K562 (cell line): Measurements from ENCODE around the gene SH3GL3. TPM values are rescaled to one million over a fixed set of nuclear protein-coding genes. Genes with fewer than 3 reads are reported as not detected.

Experiments used
- ATAC-seq: fragments of 200-7000 bp; cut with Tn5 transposase; 3 replicates; pipeline ENCODE4 v1.9.1; 2020; ENCODE audit warnings: moderate library complexity
- BruUV-seq: library from RNA; stranded (reverse); fragments of 400-500 nt; replicated peaks from 2 replicates; lab custom pipeline; 2021; lab: Mats Ljungman, UMichigan
- CTCF ChIA-PET: fragments of 300-600 bp; formaldehyde crosslinking; extraction: SDS; loops from one replicate; lab custom pipeline; 2021; ENCODE audit warnings: low intra/inter-chr PET ratio; lab: Yijun Ruan, JAX
- POLR2A ChIA-PET: fragments of 300-600, 350-650 bp; sonication (Branson Sonifier 250); formaldehyde crosslinking; extraction: SDS; loops from one replicate; lab custom pipeline; 2021; ENCODE audit warnings: antibody characterized with exemption, inconsistent platforms; lab: Yijun Ruan, JAX
- DNase-seq, 4 experiments: peaks; one replicate each; pipeline versions ENCODE4 v3.0.0 to v3.0.0-alpha.2; 2011 to 2018; ENCODE audit warnings: low spot score in 3 of 4, mixed read lengths in 3 of 4; ENCODE audit errors: extremely low read depth in 1 of 4
- FAIRE-seq: peaks from 2 replicates; lab custom pipeline; 2011; peaks lifted over from hg19 to GRCh38; lab: Jason Lieb, UNC
- H2AFZ ChIP-seq: 2 replicates; pipeline ENCODE4 v1.6.0; 2011; ENCODE audit warnings: low read depth, low read length, control low read depth, inconsistent platforms
- H3K27ac ChIP-seq: fragments of 200-600 bp; 3 replicates; pipeline ENCODE4 v1.8.0; 2011; ENCODE audit warnings: low read depth, mild to moderate bottlenecking, control low read depth, inconsistent platforms, low read length, moderate library complexity, mixed read lengths; ENCODE audit errors: extremely low read depth
- H3K27me3 ChIP-seq, 2 experiments: fragments of 300-600 bp in 1 of 2; 2 replicates in 1 of 2; 3 replicates in 1 of 2; pipeline versions ENCODE4 v1.6.0 to v1.8.0; 2011; ENCODE audit warnings: inconsistent platforms in 2 of 2, low read length in 2 of 2, mild to moderate bottlenecking in 1 of 2, mixed read lengths in 1 of 2, moderate library complexity in 1 of 2; ENCODE audit not compliant: control insufficient read depth in 2 of 2, insufficient read depth in 2 of 2
- H3K36me3 ChIP-seq: fragments of 300-600 bp; 3 replicates; pipeline ENCODE4 v1.8.0; 2011; ENCODE audit warnings: mild to moderate bottlenecking, low read length, inconsistent platforms; ENCODE audit not compliant: control insufficient read depth, insufficient read depth
- H3K4me1 ChIP-seq, 2 experiments: fragments of 200-600 bp in 1 of 2; replicated peaks in 1 of 2; 2 replicates in 1 of 2; 3 replicates in 1 of 2; pipeline versions ENCODE4 v1.5.1 to v1.8.0; 2011; ENCODE audit warnings: inconsistent platforms in 2 of 2, low read length in 2 of 2, mild to moderate bottlenecking in 1 of 2, mixed read lengths in 1 of 2, moderate library complexity in 1 of 2; ENCODE audit not compliant: control insufficient read depth in 2 of 2, insufficient read depth in 2 of 2
- H3K4me2 ChIP-seq: 2 replicates; pipeline ENCODE4 v1.6.1; 2011; ENCODE audit warnings: low read length, control low read depth, inconsistent platforms, mixed read lengths; ENCODE audit not compliant: insufficient read depth
- H3K4me3 ChIP-seq: fragments of 200-600 bp; sonication (generic), shearing (Covaris generic); 2 replicates; pipeline ENCODE4 v1.5.1; 2016; ENCODE audit warnings: control low read depth, inconsistent platforms
- H3K79me2 ChIP-seq: fragments of 200-600 bp; 3 replicates; pipeline ENCODE4 v1.8.0; 2011; ENCODE audit warnings: low read length, inconsistent platforms; ENCODE audit not compliant: control insufficient read depth, insufficient read depth
- H3K9ac ChIP-seq, 2 experiments: 2 replicates each; pipeline versions ENCODE4 v1.6.0 to v1.6.1; 2011; ENCODE audit warnings: low read depth in 2 of 2, low read length in 2 of 2, control low read depth in 1 of 2, inconsistent platforms in 1 of 2, mild to moderate bottlenecking in 1 of 2, mixed read lengths in 1 of 2; ENCODE audit not compliant: insufficient read depth in 1 of 2
- H3K9me1 ChIP-seq: one replicate; pipeline ENCODE4 v1.6.0; 2011; ENCODE audit warnings: inconsistent platforms, mild to moderate bottlenecking, low read length, moderate library complexity; ENCODE audit not compliant: control insufficient read depth, insufficient read depth
- H3K9me3 ChIP-seq: replicated peaks from 2 replicates; pipeline ENCODE4 v1.5.1; 2011; ENCODE audit warnings: low read depth, low read length, inconsistent platforms; ENCODE audit not compliant: control insufficient read depth, insufficient read depth
- H4K20me1 ChIP-seq: replicated peaks from 2 replicates; pipeline ENCODE4 v1.6.1; 2011; ENCODE audit warnings: low read length, inconsistent platforms, mixed read lengths; ENCODE audit not compliant: control insufficient read depth, insufficient read depth
- CHD4 ChIP-seq: fragments of 200-600 bp; sonication (generic); IDR thresholded peaks from 3 replicates; pipeline ENCODE4 v1.6.1; 2012; ENCODE audit warnings: low read depth, mild to moderate bottlenecking, mixed read lengths, low read length, inconsistent platforms; ENCODE audit not compliant: insufficient read depth, insufficient replicate concordance, poor library complexity, severe bottlenecking
- GATAD2B ChIP-seq: fragments of 450-650 bp; IDR thresholded peaks from 2 replicates; pipeline ENCODE4 v1.6.1; 2017; ENCODE audit warnings: mild to moderate bottlenecking, borderline replicate concordance
- TCF15 ChIP-seq: fragments of 250-450 bp; sonication (Bioruptor Pico); IDR thresholded peaks from 2 replicates; pipeline ENCODE4 v1.8.0; 2022; ENCODE audit warnings: moderate library complexity, mild to moderate bottlenecking, inconsistent platforms
- ZKSCAN8 ChIP-seq: fragments of 200-800 bp; sonication (Bioruptor generic); IDR thresholded peaks from 2 replicates; pipeline ENCODE4 v1.6.1; 2016; ENCODE audit warnings: missing genetic modification characterization, missing compliant biosample characterization
- ZNF316 ChIP-seq: fragments of 450-650 bp; IDR thresholded peaks from 2 replicates; pipeline ENCODE4 v1.6.1; 2016
- WGBS: fragments of 100-300 bp; shearing (Covaris generic); methylation state at CpG from one replicate; pipeline ENCODE4 v1.1.6; 2016; ENCODE audit warnings: low coverage, mixed read lengths; ENCODE audit not compliant: insufficient coverage; ENCODE audit errors: missing lambda C conversion rate; 5-methylcytosine and 5-hydroxymethylcytosine counted together
- in situ Hi-C: fragments of 300-500 bp; cut with MboI; formaldehyde crosslinking; loops from 4 replicates; pipeline ENCODE4 v1.15.0; 2018; ENCODE audit warnings: inconsistent platforms, mixed read lengths
- intact Hi-C: fragments of 100-400 bp; cut with micrococcal nuclease; formaldehyde crosslinking; loops from 2 replicates; pipeline ENCODE4 v1.14.2; 2022
- polyA plus RNA-seq, 8 experiments: library from polyadenylated mRNA; depleted of rRNA in 4 of 8; stranded (reverse) in 5 of 8; unstranded in 3 of 8; fragments of >200 nt; fragmentation: Nextera tagmentation in 2 of 8; fragmentation: Illumina TruSeq in 1 of 8; extraction: Ambion mirVana in 2 of 8; extraction: Trizol in 1 of 8; gene quantifications; 2 replicates each; pipeline versions ENCODE4 v1.2.1 to v1.2.3, GENCODE V29; 2011 to 2014; ENCODE audit warnings: inconsistent platforms in 1 of 8, missing spikeins in 1 of 8
- total RNA-seq, 7 experiments: library from RNA; depleted of rRNA in 6 of 7; stranded (reverse); fragments of >200 nt in 6 of 7; fragmentation: Illumina TruSeq in 2 of 7; extraction: Trizol in 2 of 7; gene quantifications; 2 replicates each; pipeline versions ENCODE4 v1.2.1 to v1.2.3, GENCODE V29; 2011 to 2021; ENCODE audit warnings: low replicate concordance in 1 of 7

The SH3GL3 gene
- total and polyA plus RNA-seq, 9 of the 15 experiments (the other 6 are each of a cell fraction or from before 2014, with no cell fraction given), result 3.9 to 16.0 (median 9.7) TPM

GRCh38 chr15:83545804-83546511 is 98.8 kb downstream of the SH3GL3 start:
- no peak overlapping the region for H3K27ac ChIP-seq
- H3K9ac ChIP-seq, result no peak overlapping the region
- ChIA-PET CTCF (no interaction called here), POLR2A (no interaction called here)
- H3K4me2 ChIP-seq, result no peak overlapping the region
- ATAC-seq (no peak), DNase-seq (no peak), FAIRE-seq (no peak)
- no peaks in the 10 kb centered on the region for H3K9me3 ChIP-seq
- H3K27me3 ChIP-seq, result no peaks in the 10 kb centered on the region
- BruUV-seq, result no TSS peak
- no CpG with 5 or more reads among the region's 1 CpG for WGBS
- no peaks in the 10 kb centered on the region for H3K9me1 ChIP-seq
- H3K79me2 ChIP-seq, result no peaks in the 10 kb centered on the region; the same call in 2 of the 3 replicates
- TF ChIP-seq GATAD2B (no peak), CHD4 (no peak), ZNF316 (0 out of 2 replicates have a peak, but pooled peaks have one; percentile 22), ZKSCAN8 (CRISPR knock-in tag) (no peak), TCF15 (CRISPR knock-in tag) (no peak)
- peaks cover 0 to 2% of the 10 kb centered on the region in 2 experiments; a peak in 2 of 5 replicates for H3K4me1 ChIP-seq
- H3K36me3 ChIP-seq, result no peaks in the 10 kb centered on the region
- no peaks in the 10 kb centered on the region; the same call in 1 of the 2 replicates for H4K20me1 ChIP-seq
- intact Hi-C loops, result no loop called here
- H2AFZ ChIP-seq, result no peak overlapping the region
- no peak overlapping the region for H3K4me3 ChIP-seq
- in situ Hi-C loops, result no loop called here
